HCT116 (cell line): ENCODE results near the gene SKP2. TPM values are rescaled to one million over a fixed set of nuclear protein-coding genes. Genes with fewer than 3 reads are reported as not detected.

Source experiments
- ATAC-seq: fragments of 200-7000 bp; cut with Tn5 transposase; 2 replicates; pipeline ENCODE4 v1.9.1; 2020; ENCODE audit warnings: mild to moderate bottlenecking, moderate library complexity
- BruUV-seq: library from RNA; stranded (reverse); fragments of 400-500 nt; replicated peaks from 2 replicates; lab custom pipeline; 2021; lab: Mats Ljungman, UMichigan
- CTCF ChIA-PET: fragments of 300-600 bp; sonication (Branson Sonifier 250); formaldehyde crosslinking; loops from one replicate; lab custom pipeline; 2021; ENCODE audit warnings: antibody characterized with exemption; lab: Charles Lee
- POLR2A ChIA-PET: fragments of 300-600, 350-600 bp; sonication (Branson Sonifier 250); formaldehyde crosslinking; loops from one replicate; lab custom pipeline; 2021; ENCODE audit warnings: antibody characterized with exemption; lab: Charles Lee
- RAD21 ChIA-PET, 2 experiments: fragments of 300-600 bp; sonication (Branson Sonifier 250); formaldehyde crosslinking; loops; one replicate each; lab custom pipeline; 2023; ENCODE audit warnings: low total read pairs in 2 of 2; ENCODE audit not compliant: uncharacterized antibody in 2 of 2, unreplicated experiment in 2 of 2, low non-redundant PET in 1 of 2; lab: Charles Lee
- DNase-seq: peaks from one replicate; pipeline ENCODE4 v3.0.0-alpha.2; 2010; ENCODE audit warnings: low read depth, low spot score
- H2AFZ ChIP-seq: fragments of 200-600 bp; shearing (Covaris generic), sonication (generic); 2 replicates; pipeline ENCODE4 v1.6.1; 2017; ENCODE audit warnings: low read depth, mixed run types, mixed read lengths, antibody characterized with exemption, low read length; ENCODE audit not compliant: poor library complexity, severe bottlenecking
- H3K27ac ChIP-seq: 2 replicates; pipeline ENCODE4 v1.5.1; 2012; ENCODE audit warnings: low read depth, low read length
- H3K27me3 ChIP-seq: fragments of 200-600 bp; sonication (generic); 2 replicates; pipeline ENCODE4 v1.6.1; 2016; ENCODE audit warnings: mixed run types, low read length, mixed read lengths; ENCODE audit not compliant: insufficient read depth
- H3K36me3 ChIP-seq, 2 experiments: fragments of 200-500 bp in 1 of 2; fragments of 200-600 bp in 1 of 2; sonication (Bioruptor generic) in 1 of 2; sonication (generic) in 1 of 2; 2 replicates each; pipeline versions ENCODE4 v1.5.1 to v1.6.1; 2014 to 2016; ENCODE audit warnings: low read length in 2 of 2, inconsistent platforms in 1 of 2, mixed read lengths in 1 of 2, mixed run types in 1 of 2; ENCODE audit not compliant: insufficient read depth in 2 of 2, control insufficient read depth in 1 of 2
- H3K4me1 ChIP-seq, 2 experiments: fragments of 200-600 bp in 1 of 2; sonication (generic) in 1 of 2; 2 replicates each; pipeline versions ENCODE4 v1.5.1 to v1.6.1; 2012 to 2017; ENCODE audit warnings: low read length in 2 of 2, inconsistent platforms in 1 of 2, mild to moderate bottlenecking in 1 of 2, mixed read lengths in 1 of 2, mixed run types in 1 of 2, moderate library complexity in 1 of 2; ENCODE audit not compliant: insufficient read depth in 2 of 2, control insufficient read depth in 1 of 2
- H3K4me2 ChIP-seq: fragments of 200-600 bp; sonication (generic); 2 replicates; pipeline ENCODE4 v1.6.1; 2017; ENCODE audit warnings: mixed run types, low read length, mixed read lengths
- H3K4me3 ChIP-seq, 2 experiments: fragments of 200-600 bp in 1 of 2; sonication (generic) in 1 of 2; replicated peaks in 1 of 2; 2 replicates each; pipeline ENCODE4 v1.5.1; 2011 to 2016; ENCODE audit warnings: low read length in 2 of 2, control low read depth in 1 of 2, low read depth in 1 of 2, mild to moderate bottlenecking in 1 of 2, mixed read lengths in 1 of 2, mixed run types in 1 of 2
- H3K79me2 ChIP-seq: fragments of 200-600 bp; sonication (generic); 2 replicates; pipeline ENCODE4 v1.6.1; 2017; ENCODE audit warnings: mild to moderate bottlenecking, mixed run types, low read length, moderate library complexity, mixed read lengths; ENCODE audit not compliant: insufficient read depth
- H3K9ac ChIP-seq: fragments of 200-600 bp; sonication (generic); 2 replicates; pipeline ENCODE4 v1.6.1; 2016; ENCODE audit warnings: low read length, mixed read lengths
- H3K9me2 ChIP-seq: fragments of 200-600 bp; sonication (generic), shearing (Covaris generic); 2 replicates; pipeline ENCODE4 v1.6.1; 2017; ENCODE audit warnings: mixed run types, mild to moderate bottlenecking, moderate library complexity; ENCODE audit not compliant: insufficient read depth
- H3K9me3 ChIP-seq, 2 experiments: fragments of 200-500 bp in 1 of 2; fragments of 200-600 bp in 1 of 2; sonication (Bioruptor generic) in 1 of 2; sonication (generic) in 1 of 2; 2 replicates each; pipeline ENCODE4 v1.6.1; 2014 to 2017; ENCODE audit warnings: low read length in 2 of 2, mixed read lengths in 2 of 2, inconsistent platforms in 1 of 2, low read depth in 1 of 2, mild to moderate bottlenecking in 1 of 2, mixed run types in 1 of 2, moderate library complexity in 1 of 2; ENCODE audit not compliant: control insufficient read depth in 1 of 2, insufficient read depth in 1 of 2
- H4K20me1 ChIP-seq: fragments of 200-600 bp; sonication (generic), shearing (Covaris generic); 2 replicates; pipeline ENCODE4 v1.6.1; 2017; ENCODE audit warnings: mixed run types, mild to moderate bottlenecking, moderate library complexity; ENCODE audit not compliant: insufficient read depth
- ATF3 ChIP-seq: IDR thresholded peaks from 2 replicates; pipeline ENCODE4 v1.6.1; 2012
- CBX3 ChIP-seq: IDR thresholded peaks from 2 replicates; pipeline ENCODE4 v1.6.1; 2012; ENCODE audit warnings: low read depth
- EZH2 ChIP-seq: fragments of 200-600 bp; sonication (generic); IDR thresholded peaks from 2 replicates; pipeline ENCODE4 v1.6.1; 2017; ENCODE audit warnings: antibody characterized with exemption, mixed run types
- EZH2phosphoT487 ChIP-seq: fragments of 200-600 bp; IDR thresholded peaks from 2 replicates; pipeline ENCODE4 v1.6.1; 2018; ENCODE audit warnings: antibody characterized with exemption, borderline replicate concordance
- FOSL1 ChIP-seq: IDR thresholded peaks from 2 replicates; pipeline ENCODE4 v1.6.1; 2012; ENCODE audit warnings: low read depth
- REST ChIP-seq: IDR thresholded peaks from 2 replicates; pipeline ENCODE4 v1.6.1; 2012; ENCODE audit warnings: low read depth
- SP1 ChIP-seq: IDR thresholded peaks from 2 replicates; pipeline ENCODE4 v1.6.1; 2012; ENCODE audit warnings: low read depth
- ZBTB33 ChIP-seq: IDR thresholded peaks from 2 replicates; pipeline ENCODE4 v1.6.1; 2011; ENCODE audit warnings: mild to moderate bottlenecking, low read length, moderate library complexity; ENCODE audit not compliant: insufficient replicate concordance; ENCODE audit errors: extremely low read depth
- ZFX ChIP-seq: fragments of 450-650 bp; IDR thresholded peaks from 2 replicates; pipeline ENCODE4 v1.6.1; 2017
- ZNF274 ChIP-seq: fragments of 200-500 bp; sonication (Bioruptor generic); IDR thresholded peaks from 2 replicates; pipeline ENCODE4 v1.6.1; 2014; ENCODE audit warnings: mild to moderate bottlenecking, low read depth, low read length, inconsistent platforms
- intact Hi-C: fragments of 100-400 bp; cut with micrococcal nuclease; formaldehyde crosslinking; loops from 2 replicates; pipeline ENCODE4 v1.10.0; 2022
- total RNA-seq: library from RNA; stranded (reverse); gene quantifications from one replicate; pipeline ENCODE4 v1.2.1, GENCODE V29; 2021; ENCODE audit not compliant: unreplicated experiment

The SKP2 gene
- total RNA-seq, 1 experiment from 2014 or later, result 44.3 TPM

GRCh38 chr5:36179950-36180349 lies 28.0 kb downstream of the SKP2 start:
- H4K20me1 ChIP-seq, result no peaks in the 10 kb centered on the region
- no peaks in the 10 kb centered on the region for H3K4me1 ChIP-seq
- ChIA-PET RAD21 (no interaction called here), POLR2A (no interaction called here), CTCF (interaction anchor here (0.8 kb wide), 1 partner anchor 8 kb away, joined by 3 read pairs; no protein-coding TSS in a partner anchor)
- no peak overlapping the region for H3K9ac ChIP-seq
- no peak overlapping the region for H2AFZ ChIP-seq
- DNase-seq (no peak), ATAC-seq (no peak)
- H3K9me2 ChIP-seq, result no peaks in the 10 kb centered on the region
- no peaks in the 10 kb centered on the region for H3K79me2 ChIP-seq
- intact Hi-C loops, result loop anchor here (2.0 kb wide), 1 partner anchor 517 kb away; no protein-coding TSS in a partner anchor
- no peaks in the 10 kb centered on the region for H3K9me3 ChIP-seq
- peaks cover 11 to 18% of the 10 kb centered on the region in 2 experiments; a peak in 2 of 4 replicates for H3K36me3 ChIP-seq
- no peak overlapping the region for H3K4me2 ChIP-seq
- TF ChIP-seq EZH2phosphoT487 (no peak), CBX3 (no peak), ATF3 (no peak), ZNF274 (no peak), FOSL1 (no peak), REST (no peak), ZBTB33 (no peak), SP1 (no peak), EZH2 (no peak), ZFX (no peak)
- H3K27me3 ChIP-seq, result no peaks in the 10 kb centered on the region
- no TSS peak for BruUV-seq
- no peak overlapping the region for H3K4me3 ChIP-seq
- H3K27ac ChIP-seq, result no peak overlapping the region
